IMR-90 (cell line): ENCODE results near the gene KIAA0408. TPM values are rescaled to one million over a fixed set of nuclear protein-coding genes. Genes with fewer than 3 reads are reported as not detected.

Experiments used
- ATAC-seq: fragments of 200-7000 bp; cut with Tn5 transposase; 2 replicates; pipeline ENCODE4 v1.9.1; 2020; ENCODE audit warnings: low read depth, mild to moderate bottlenecking, moderate library complexity
- Bru-seq: library from RNA; stranded (reverse); fragments of 400-500 nt; gene quantifications from one replicate; lab custom pipeline; 2021; lab: Mats Ljungman, UMichigan
- BruChase-seq, 2 experiments: library from RNA; stranded (reverse); fragments of 400-500 nt; gene quantifications; one replicate each; lab custom pipeline; 2021; lab: Mats Ljungman, UMichigan
- BruUV-seq: library from RNA; stranded (reverse); fragments of 400-500 nt; replicated peaks from 2 replicates; lab custom pipeline; 2021; lab: Mats Ljungman, UMichigan
- CTCF ChIA-PET: fragments of 300-600 bp; formaldehyde crosslinking; extraction: SDS; loops from one replicate; lab custom pipeline; 2021; ENCODE audit warnings: antibody characterized with exemption; lab: Yijun Ruan, JAX
- POLR2A ChIA-PET: fragments of 300-600 bp; sonication (Branson Sonifier 250); formaldehyde crosslinking; loops from one replicate; lab custom pipeline; 2022; ENCODE audit warnings: antibody characterized with exemption; ENCODE audit not compliant: unreplicated experiment; lab: Charles Lee
- DNase-seq: peaks from one replicate; pipeline ENCODE4 v3.0.0; 2013
- H2AFZ ChIP-seq: replicated peaks from 2 replicates; pipeline ENCODE3; 2013; ENCODE audit warnings: low read length, mild to moderate bottlenecking; ENCODE audit not compliant: poor library complexity
- H2AK5ac ChIP-seq: 2 replicates; pipeline ENCODE4 v1.6.1; 2013; ENCODE audit warnings: low read depth, low read length, inconsistent platforms
- H2AK9ac ChIP-seq: replicated peaks from 2 replicates; pipeline ENCODE3; 2013; ENCODE audit warnings: mild to moderate bottlenecking, low read depth, low read length, moderate library complexity; ENCODE audit not compliant: poor library complexity
- H2BK120ac ChIP-seq: 2 replicates; pipeline ENCODE4 v1.6.1; 2013; ENCODE audit warnings: low read depth, low read length, inconsistent platforms
- H2BK15ac ChIP-seq: 3 replicates; pipeline ENCODE4 v1.6.1; 2013; ENCODE audit warnings: low read depth, low read length, inconsistent platforms
- H2BK20ac ChIP-seq: 2 replicates; pipeline ENCODE4 v1.6.1; 2013; ENCODE audit warnings: low read depth, mild to moderate bottlenecking, inconsistent platforms, low read length, moderate library complexity
- H2BK5ac ChIP-seq: 2 replicates; pipeline ENCODE4 v1.6.1; 2013; ENCODE audit warnings: mild to moderate bottlenecking, low read depth, low read length, inconsistent platforms; ENCODE audit not compliant: poor library complexity, severe bottlenecking
- H3K14ac ChIP-seq: replicated peaks from 2 replicates; pipeline ENCODE4 v1.6.1; 2013; ENCODE audit warnings: low read depth, low read length, inconsistent platforms
- H3K18ac ChIP-seq: 2 replicates; pipeline ENCODE4 v1.6.1; 2013; ENCODE audit warnings: low read depth, low read length, control low read depth
- H3K23ac ChIP-seq: 2 replicates; pipeline ENCODE4 v1.6.1; 2013; ENCODE audit warnings: low read depth, low read length, inconsistent platforms
- H3K27ac ChIP-seq: 2 replicates; pipeline ENCODE4 v1.5.1; 2013; ENCODE audit warnings: mild to moderate bottlenecking, control low read depth, low read length; ENCODE audit not compliant: insufficient read depth
- H3K27me3 ChIP-seq: 2 replicates; pipeline ENCODE4 v1.6.1; 2013; ENCODE audit warnings: low read length; ENCODE audit not compliant: control insufficient read depth, insufficient read depth
- H3K36me3 ChIP-seq: 2 replicates; pipeline ENCODE4 v1.6.1; 2013; ENCODE audit warnings: low read length, mixed read lengths; ENCODE audit not compliant: control insufficient read depth, insufficient read depth
- H3K4ac ChIP-seq: 2 replicates; pipeline ENCODE4 v1.6.1; 2013; ENCODE audit warnings: low read depth, low read length, inconsistent platforms
- H3K4me1 ChIP-seq: 2 replicates; pipeline ENCODE4 v1.6.1; 2013; ENCODE audit warnings: low read length, mixed read lengths; ENCODE audit not compliant: control insufficient read depth, insufficient read depth
- H3K4me2 ChIP-seq: 2 replicates; pipeline ENCODE4 v1.6.1; 2013; ENCODE audit warnings: low read depth, mild to moderate bottlenecking, control low read depth, low read length, moderate library complexity
- H3K4me3 ChIP-seq: 2 replicates; pipeline ENCODE4 v1.5.1; 2013; ENCODE audit warnings: low read depth, mild to moderate bottlenecking, control low read depth, low read length, moderate library complexity; ENCODE audit not compliant: insufficient read depth
- H3K56ac ChIP-seq: 2 replicates; pipeline ENCODE4 v1.6.1; 2013; ENCODE audit warnings: low read length, inconsistent platforms; ENCODE audit not compliant: insufficient read depth; ENCODE audit errors: extremely low read depth
- H3K79me1 ChIP-seq, 2 experiments: 2 replicates each; pipeline ENCODE4 v1.6.1; 2013; ENCODE audit warnings: low read length in 2 of 2, inconsistent platforms in 1 of 2, low read depth in 1 of 2
- H3K9ac ChIP-seq: 2 replicates; pipeline ENCODE4 v1.6.1; 2013; ENCODE audit warnings: low read depth, low read length, control low read depth
- H3K9me1 ChIP-seq: 2 replicates; pipeline ENCODE4 v1.6.1; 2013; ENCODE audit warnings: low read length, inconsistent platforms; ENCODE audit not compliant: insufficient read depth
- H3K9me3 ChIP-seq: 2 replicates; pipeline ENCODE4 v1.6.1; 2013; ENCODE audit warnings: low read length; ENCODE audit not compliant: control insufficient read depth, insufficient read depth
- H4K20me1 ChIP-seq: 2 replicates; pipeline ENCODE4 v1.6.1; 2013; ENCODE audit warnings: low read length, inconsistent platforms; ENCODE audit not compliant: insufficient read depth
- H4K5ac ChIP-seq: 2 replicates; pipeline ENCODE4 v1.6.1; 2013; ENCODE audit warnings: mild to moderate bottlenecking, low read depth, low read length, control low read depth
- H4K8ac ChIP-seq, 2 experiments: 2 replicates each; pipeline ENCODE4 v1.6.1; 2013; ENCODE audit warnings: low read depth in 2 of 2, low read length in 2 of 2, control low read depth in 1 of 2, inconsistent platforms in 1 of 2
- H4K91ac ChIP-seq: 2 replicates; pipeline ENCODE4 v1.6.1; 2013; ENCODE audit warnings: low read depth, low read length, inconsistent platforms; ENCODE audit not compliant: insufficient read depth
- BHLHE40 ChIP-seq: fragments of 150-350 bp; IDR thresholded peaks from 2 replicates; pipeline ENCODE4 v1.6.1; 2016; ENCODE audit warnings: mild to moderate bottlenecking, low read depth, low read length
- CEBPB ChIP-seq: IDR thresholded peaks from 2 replicates; pipeline ENCODE4 v1.6.1; 2012; ENCODE audit warnings: low read depth, low read length, improper control_type of control experiment
- CHD1 ChIP-seq: IDR thresholded peaks from 2 replicates; pipeline ENCODE4 v1.6.1; 2012; ENCODE audit warnings: low read depth, low read length, improper control_type of control experiment
- CTCF ChIP-seq: conservative IDR thresholded peaks from 2 replicates; pipeline ENCODE4 v1.5.1; 2012; ENCODE audit warnings: mild to moderate bottlenecking, low read depth, low read length, improper control_type of control experiment
- ELK1 ChIP-seq: fragments of 150-350 bp; IDR thresholded peaks from 2 replicates; pipeline ENCODE4 v1.6.1; 2016; ENCODE audit warnings: low read depth, mild to moderate bottlenecking, low read length, moderate library complexity, borderline replicate concordance
- FOS ChIP-seq: fragments of 150-350 bp; IDR thresholded peaks from 2 replicates; pipeline ENCODE4 v1.6.1; 2016; ENCODE audit warnings: low read depth, low read length
- MAFK ChIP-seq: IDR thresholded peaks from 2 replicates; pipeline ENCODE4 v1.6.1; 2012; ENCODE audit warnings: low read depth, low read length, improper control_type of control experiment
- MAZ ChIP-seq: IDR thresholded peaks from 2 replicates; pipeline ENCODE4 v1.6.1; 2012; ENCODE audit warnings: low read depth, mild to moderate bottlenecking, low read length, improper control_type of control experiment, moderate library complexity, borderline replicate concordance
- NFE2L2 ChIP-seq: fragments of 150-350 bp; IDR thresholded peaks from 2 replicates; pipeline ENCODE4 v1.6.1; 2016; ENCODE audit warnings: low read depth, mild to moderate bottlenecking, low read length
- POLR2A ChIP-seq: IDR thresholded peaks from 2 replicates; pipeline ENCODE4 v1.6.1; 2012; ENCODE audit warnings: mild to moderate bottlenecking, low read depth, low read length
- RAD21 ChIP-seq: IDR thresholded peaks from 2 replicates; pipeline ENCODE4 v1.6.1; 2012; ENCODE audit warnings: low read length, improper control_type of control experiment
- RCOR1 ChIP-seq: IDR thresholded peaks from 2 replicates; pipeline ENCODE4 v1.6.1; 2012; ENCODE audit warnings: mild to moderate bottlenecking, low read length, improper control_type of control experiment; ENCODE audit not compliant: insufficient replicate concordance
- RFX5 ChIP-seq: IDR thresholded peaks from 2 replicates; pipeline ENCODE4 v1.8.0; 2012; ENCODE audit warnings: low read depth, mild to moderate bottlenecking, low read length, moderate library complexity
- SMC3 ChIP-seq: fragments of 150-350 bp; IDR thresholded peaks from 2 replicates; pipeline ENCODE4 v1.6.1; 2016; ENCODE audit warnings: low read depth, mild to moderate bottlenecking, antibody characterized with exemption, low read length, moderate library complexity
- USF2 ChIP-seq: fragments of 150-350 bp; IDR thresholded peaks from 2 replicates; pipeline ENCODE4 v1.6.1; 2017; ENCODE audit warnings: mild to moderate bottlenecking, antibody characterized with exemption, low read length, low read depth
- WGBS, 2 experiments: methylation state at CpG; one replicate each; pipeline versions ENCODE4 v1.1.5 to v1.1.7; 2013; ENCODE audit warnings: missing lambda C conversion rate in 2 of 2; ENCODE audit not compliant: insufficient read length in 1 of 2; ENCODE audit errors: extremely low coverage in 2 of 2; 5-methylcytosine and 5-hydroxymethylcytosine counted together
- dilution Hi-C: fragments of 300-500 bp; cut with HindIII; formaldehyde crosslinking; loops from one replicate; pipeline ENCODE4 v1.14.3; 2018; ENCODE audit warnings: low sequenced_read_pairs; ENCODE audit not compliant: unreplicated experiment
- in situ Hi-C: fragments of 300-500 bp; cut with MboI; formaldehyde crosslinking; loops from 3 replicates; pipeline ENCODE4 v1.14.3; 2019; ENCODE audit warnings: low sequenced_read_pairs, inconsistent platforms, mixed read lengths
- intact Hi-C: fragments of 100-400 bp; cut with micrococcal nuclease; formaldehyde crosslinking; loops from 2 replicates; pipeline ENCODE4 v1.10.0; 2022
- long read RNA-seq: library from polyadenylated mRNA; unstranded; transcript quantifications from one replicate; pipeline ENCODE4 v2.0.0, GENCODE V29; 2021; ENCODE audit not compliant: unreplicated experiment
- polyA plus RNA-seq, 3 experiments: library from polyadenylated mRNA; depleted of rRNA; stranded (reverse); fragments of >200 nt; gene quantifications; 2 replicates each; pipeline ENCODE4 v1.2.3, GENCODE V29; 2012; ENCODE audit warnings: low replicate concordance in 1 of 3
- total RNA-seq: library from RNA; depleted of rRNA; stranded (reverse); fragments of >200 nt; gene quantifications from 2 replicates; pipeline ENCODE4 v1.2.3, GENCODE V29; 2012; rRNA removed

Gene KIAA0408
- total RNA-seq (0.83 and 0.90 TPM in 2 replicates), polyA plus RNA-seq (2012; rRNA removed) (1.4 and 2.9 TPM in 2 replicates), Bru-seq, nascent RNA (percentile 14 among the genes with signal in this experiment), BruChase-seq, experiment 1, labeled RNA remaining after a 6-hour chase (not detected), BruChase-seq, experiment 2, labeled RNA remaining after a 2-hour chase (percentile 49 among the genes with signal in this experiment)
- 0.13 and 0.19 TPM in 2 replicates for polyA plus RNA-seq (2012; cell fraction: cytosol; rRNA removed)
- 1.1 and 12.2 TPM in 2 replicates for polyA plus RNA-seq (2012; cell fraction: nucleus; rRNA removed; ENCODE audit: low replicate concordance)
- long read RNA-seq, partial matches to known transcripts, result 0 of 1 reads
- long read RNA-seq, other reads (novel, unspliced or antisense), result 1 of 1 reads

- Histone ChIP-seq H3K4me2 (peak within 1 kb of the TSS; percentile 77), H2AFZ (peak within 1 kb of the TSS; percentile 66)
Measured at GRCh38 chr6:127459231-127459641, at the start of gene KIAA0408. Gene KIAA0408 (minus strand): TSS chr6:127459389. CDS start chr6:127453981, 5,408 bp downstream.

More at GRCh38 chr6:127459231-127459641, at the start of gene KIAA0408:
- Histone ChIP-seq H3K9me1 (0 out of 2 replicates have a peak, but pooled peaks cover 3% of the 10 kb centered on the region), H3K27ac (no peak within 1 kb of the TSS), H3K23ac (0 out of 2 replicates have a peak within 1 kb of the TSS, but pooled peaks have one; percentile 40), H3K18ac (no peak within 1 kb of the TSS), H2BK15ac (no peak within 1 kb of the TSS), H2AK9ac (no peak within 1 kb of the TSS), H3K36me3 (no peaks in the 10 kb centered on the region), H4K5ac (no peak within 1 kb of the TSS), H2AK5ac (no peak within 1 kb of the TSS), H3K4me1 (peaks cover 6% of the 10 kb centered on the region), H4K20me1 (no peaks in the 10 kb centered on the region; the same call in 1 of the 2 replicates), H3K79me1 (no peaks in the 10 kb centered on the region), H3K9ac (no peak within 1 kb of the TSS), H2BK5ac (no peak within 1 kb of the TSS), H3K4ac (no peak within 1 kb of the TSS), H3K9me3 (no peaks in the 10 kb centered on the region), H4K91ac (no peak within 1 kb of the TSS), H3K27me3 (no peaks in the 10 kb centered on the region), H4K8ac (no peak within 1 kb of the TSS), H3K4me3 (peak within 1 kb of the TSS; percentile 5; the same call in 1 of the 2 replicates), H3K56ac (no peak within 1 kb of the TSS), H2BK120ac (no peak within 1 kb of the TSS), H2BK20ac (no peak within 1 kb of the TSS), H3K14ac (no peak within 1 kb of the TSS; the same call in 1 of the 2 replicates)
- in situ Hi-C loops (no loop called here), intact Hi-C loops (no loop called here), dilution Hi-C loops (no loop called here)
- no TSS peak for BruUV-seq
- WGBS, 2 experiments, result no CpG with 5 or more reads among the region's 4 CpGs
- DNase-seq (peak; percentile 87), ATAC-seq (peak; percentile 88)
- CTCF ChIA-PET, result interaction anchor here (0.6 to 2.7 kb wide), 4 partner anchors 57 to 1680 kb away, joined by 3 to 13 read pairs (median 3); no protein-coding TSS in a partner anchor
- TF ChIP-seq RCOR1, result no peak
- no peak for TF ChIP-seq CTCF
- TF ChIP-seq CEBPB, result no peak
- no peak for TF ChIP-seq POLR2A
- TF ChIP-seq CHD1, result no peak
- TF ChIP-seq SMC3, result no peak
- no peak for TF ChIP-seq USF2
- TF ChIP-seq BHLHE40, result no peak
- no peak for TF ChIP-seq ELK1
- TF ChIP-seq FOS, result no peak
- no peak for TF ChIP-seq MAFK
- no peak for TF ChIP-seq MAZ
- TF ChIP-seq RAD21, result no peak
- no peak for TF ChIP-seq RFX5
- TF ChIP-seq NFE2L2, result no peak
- POLR2A ChIA-PET, result no interaction called here
